Suprapubic skin (tissue), 4 donors: Measurements from ENCODE around the gene ALDH1L1.

Experiments
- EP300 ChIP-seq: sonication (generic); formaldehyde crosslinking; IDR thresholded peaks from one replicate; pipeline ENCODE4 v1.6.1; 2017; ENCODE audit warnings: antibody characterized with exemption
- POLR2A ChIP-seq, 2 donors: fragments of 450-650 bp; IDR thresholded peaks; one replicate each; pipeline ENCODE4 v1.6.1; 2017; ENCODE audit warnings: antibody characterized with exemption in 2 of 2, mild to moderate bottlenecking in 2 of 2, moderate library complexity in 2 of 2
- POLR2AphosphoS5 ChIP-seq, 3 donors: sonication (generic); formaldehyde crosslinking; IDR thresholded peaks; one replicate each; pipeline ENCODE4 v1.6.1; 2017; ENCODE audit warnings: antibody characterized with exemption in 3 of 3
- TF ChIP-seq, protein P1 (sequence below), 2 donors: fragments of 200-600 bp in 1 of 2; fragments of 450-650 bp in 1 of 2; sonication (generic) in 1 of 2; IDR thresholded peaks; one replicate each; pipeline ENCODE4 v1.5.1; 2016 to 2019; ENCODE audit warnings: antibody characterized with exemption in 2 of 2, mild to moderate bottlenecking in 1 of 2, moderate library complexity in 1 of 2

DNA sequence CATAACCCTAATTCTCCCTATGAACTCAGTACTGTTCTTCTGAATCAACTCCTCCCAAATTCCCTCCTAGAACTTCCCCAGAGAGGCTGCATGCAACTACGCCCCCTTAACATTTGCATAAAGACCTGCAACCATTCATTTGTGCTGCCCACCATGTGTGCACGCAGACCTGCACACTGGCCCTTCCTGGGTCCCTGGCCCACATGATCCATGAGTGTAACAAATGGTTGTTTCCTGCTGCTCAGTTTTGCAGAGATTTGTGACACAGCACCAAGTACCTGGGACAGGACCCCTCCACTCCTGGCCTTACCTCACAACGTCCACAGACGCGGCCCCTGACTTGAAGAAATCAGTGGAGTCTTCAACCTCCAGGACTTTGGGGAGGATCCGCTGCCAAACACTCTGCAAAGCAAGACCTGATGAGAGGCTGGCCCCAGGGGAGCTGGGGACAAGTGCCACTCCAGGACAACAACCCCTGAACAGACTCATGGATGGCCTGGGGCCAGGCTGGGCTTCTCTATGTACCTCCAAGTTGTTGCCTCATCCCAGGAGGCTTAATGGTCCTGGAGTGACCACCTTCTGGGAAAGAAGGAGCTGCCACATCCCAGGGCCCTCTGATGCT, 33.8 kb downstream of the ALDH1L1 start:
- TF ChIP-seq, protein P1, sequence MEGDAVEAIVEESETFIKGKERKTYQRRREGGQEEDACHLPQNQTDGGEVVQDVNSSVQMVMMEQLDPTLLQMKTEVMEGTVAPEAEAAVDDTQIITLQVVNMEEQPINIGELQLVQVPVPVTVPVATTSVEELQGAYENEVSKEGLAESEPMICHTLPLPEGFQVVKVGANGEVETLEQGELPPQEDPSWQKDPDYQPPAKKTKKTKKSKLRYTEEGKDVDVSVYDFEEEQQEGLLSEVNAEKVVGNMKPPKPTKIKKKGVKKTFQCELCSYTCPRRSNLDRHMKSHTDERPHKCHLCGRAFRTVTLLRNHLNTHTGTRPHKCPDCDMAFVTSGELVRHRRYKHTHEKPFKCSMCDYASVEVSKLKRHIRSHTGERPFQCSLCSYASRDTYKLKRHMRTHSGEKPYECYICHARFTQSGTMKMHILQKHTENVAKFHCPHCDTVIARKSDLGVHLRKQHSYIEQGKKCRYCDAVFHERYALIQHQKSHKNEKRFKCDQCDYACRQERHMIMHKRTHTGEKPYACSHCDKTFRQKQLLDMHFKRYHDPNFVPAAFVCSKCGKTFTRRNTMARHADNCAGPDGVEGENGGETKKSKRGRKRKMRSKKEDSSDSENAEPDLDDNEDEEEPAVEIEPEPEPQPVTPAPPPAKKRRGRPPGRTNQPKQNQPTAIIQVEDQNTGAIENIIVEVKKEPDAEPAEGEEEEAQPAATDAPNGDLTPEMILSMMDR (IDR thresholded peaks at IDR 0.05) = no peak
- TF ChIP-seq EP300 (no peak), POLR2A (IDR thresholded peaks at IDR 0.05) (no peak), POLR2AphosphoS5 (IDR thresholded peaks at IDR 0.05) (no peak)
